GM12872 (cell line): Measurements from ENCODE around the gene EEPD1.

Experiments used
- TF ChIP-seq, protein P1 (sequence below): IDR thresholded peaks from 3 replicates; pipeline ENCODE4 v1.5.1; 2011; ENCODE audit warnings: low read depth, mild to moderate bottlenecking, low read length, moderate library complexity; ENCODE audit not compliant: insufficient read depth

Gene EEPD1

DNA sequence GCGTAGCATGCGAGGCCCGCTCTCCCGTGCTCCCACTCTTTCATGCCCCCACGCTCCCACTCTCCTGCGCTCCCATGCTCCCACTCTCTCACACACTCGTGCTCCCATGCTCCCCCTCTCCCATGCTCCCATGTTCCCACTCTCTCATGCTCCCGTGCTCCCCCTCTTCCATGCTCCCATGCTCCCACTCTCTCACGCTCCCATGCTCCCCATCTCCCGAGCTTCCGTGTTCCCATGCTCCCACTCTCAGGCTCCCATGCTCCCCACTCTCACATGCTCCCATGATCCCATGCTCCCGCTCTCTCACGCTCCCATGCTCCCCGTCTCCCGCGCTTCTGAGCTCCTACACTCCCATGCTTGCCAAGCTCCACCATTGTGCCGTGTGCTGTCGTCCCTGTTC, 152.2 kb downstream of the EEPD1 start:
- TF ChIP-seq, protein P1, sequence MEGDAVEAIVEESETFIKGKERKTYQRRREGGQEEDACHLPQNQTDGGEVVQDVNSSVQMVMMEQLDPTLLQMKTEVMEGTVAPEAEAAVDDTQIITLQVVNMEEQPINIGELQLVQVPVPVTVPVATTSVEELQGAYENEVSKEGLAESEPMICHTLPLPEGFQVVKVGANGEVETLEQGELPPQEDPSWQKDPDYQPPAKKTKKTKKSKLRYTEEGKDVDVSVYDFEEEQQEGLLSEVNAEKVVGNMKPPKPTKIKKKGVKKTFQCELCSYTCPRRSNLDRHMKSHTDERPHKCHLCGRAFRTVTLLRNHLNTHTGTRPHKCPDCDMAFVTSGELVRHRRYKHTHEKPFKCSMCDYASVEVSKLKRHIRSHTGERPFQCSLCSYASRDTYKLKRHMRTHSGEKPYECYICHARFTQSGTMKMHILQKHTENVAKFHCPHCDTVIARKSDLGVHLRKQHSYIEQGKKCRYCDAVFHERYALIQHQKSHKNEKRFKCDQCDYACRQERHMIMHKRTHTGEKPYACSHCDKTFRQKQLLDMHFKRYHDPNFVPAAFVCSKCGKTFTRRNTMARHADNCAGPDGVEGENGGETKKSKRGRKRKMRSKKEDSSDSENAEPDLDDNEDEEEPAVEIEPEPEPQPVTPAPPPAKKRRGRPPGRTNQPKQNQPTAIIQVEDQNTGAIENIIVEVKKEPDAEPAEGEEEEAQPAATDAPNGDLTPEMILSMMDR: no peak

DNA sequence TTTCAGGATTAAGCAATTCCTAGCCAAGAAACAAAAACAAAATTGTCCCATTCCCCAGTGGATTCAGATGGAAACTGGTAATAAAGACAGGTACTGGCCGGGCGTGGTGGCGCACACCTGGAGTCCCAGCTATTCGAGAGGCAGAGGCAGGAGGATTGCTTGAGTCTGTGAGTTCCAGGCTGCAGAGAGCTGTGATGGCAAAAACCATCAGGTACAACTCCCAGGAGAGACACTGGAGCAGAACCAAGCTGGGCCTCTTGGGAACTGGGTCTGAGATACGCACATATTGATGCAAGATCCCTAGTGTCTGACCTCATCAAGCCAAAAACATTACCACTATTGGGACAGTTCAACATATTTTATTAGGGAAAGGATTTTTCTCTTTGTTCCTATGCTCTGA, 152.6 kb downstream of the EEPD1 start:
- TF ChIP-seq, protein P1: no peak

DNA sequence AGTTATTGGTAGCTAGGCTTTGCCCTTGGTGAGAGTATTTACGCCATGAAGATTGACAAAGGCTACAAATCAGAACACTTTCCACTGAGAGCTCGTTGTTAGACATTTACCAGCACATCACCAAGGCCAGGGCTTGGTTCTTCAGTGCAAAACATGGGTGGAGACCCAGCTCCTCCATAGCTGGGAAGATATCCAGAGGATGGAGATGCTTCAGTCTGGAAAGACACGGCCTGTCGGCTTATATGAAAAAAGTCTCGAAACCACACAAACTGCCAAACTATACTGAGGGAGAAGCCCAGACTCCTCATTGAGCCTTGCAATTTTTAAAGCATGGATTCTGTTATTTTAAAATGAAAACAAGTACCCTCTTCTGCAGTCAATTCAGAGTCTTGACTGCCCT, 153.2 kb downstream of the EEPD1 start:
- TF ChIP-seq, protein P1: no peak

DNA sequence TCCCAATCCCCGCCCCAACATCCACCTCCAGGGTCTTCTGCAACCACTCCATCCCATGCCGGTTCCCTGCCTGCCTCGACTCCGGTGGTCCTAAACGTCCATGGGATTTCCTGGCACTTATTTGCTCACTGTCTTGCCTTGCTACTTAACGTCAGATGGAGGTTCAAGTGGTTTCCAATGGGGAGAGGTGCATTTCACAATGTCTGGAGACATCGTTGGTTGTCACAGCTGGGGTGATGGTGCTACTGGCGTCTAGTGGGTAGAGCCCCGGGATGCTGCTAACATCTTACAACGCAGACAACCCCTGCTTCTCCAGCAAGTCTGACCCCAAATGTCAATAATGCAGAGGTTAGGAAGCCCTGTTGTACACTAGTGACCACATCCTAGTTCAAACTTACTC, 153.7 kb downstream of the EEPD1 start:
- TF ChIP-seq, protein P1: no peak

DNA sequence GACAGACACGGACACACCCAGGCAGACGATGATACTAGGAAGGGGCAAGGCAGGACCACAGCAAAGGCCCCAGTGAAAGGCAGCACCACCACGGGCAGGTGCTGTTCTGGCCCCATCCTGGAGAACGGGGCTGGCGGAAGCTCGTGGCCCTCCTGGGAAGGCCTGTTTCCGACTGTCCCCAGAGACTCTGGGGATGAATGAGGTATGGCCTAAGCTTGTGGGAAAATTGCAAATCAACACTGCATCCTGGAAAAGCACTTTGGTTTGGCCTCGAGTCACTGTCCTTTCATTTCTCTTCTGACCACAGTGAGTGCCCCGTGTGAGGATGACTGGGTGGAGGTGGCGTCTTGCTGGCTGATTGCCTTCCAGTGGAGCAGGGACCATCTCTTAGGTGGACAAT, 155.0 kb downstream of the EEPD1 start:
- TF ChIP-seq, protein P1: no peak

DNA sequence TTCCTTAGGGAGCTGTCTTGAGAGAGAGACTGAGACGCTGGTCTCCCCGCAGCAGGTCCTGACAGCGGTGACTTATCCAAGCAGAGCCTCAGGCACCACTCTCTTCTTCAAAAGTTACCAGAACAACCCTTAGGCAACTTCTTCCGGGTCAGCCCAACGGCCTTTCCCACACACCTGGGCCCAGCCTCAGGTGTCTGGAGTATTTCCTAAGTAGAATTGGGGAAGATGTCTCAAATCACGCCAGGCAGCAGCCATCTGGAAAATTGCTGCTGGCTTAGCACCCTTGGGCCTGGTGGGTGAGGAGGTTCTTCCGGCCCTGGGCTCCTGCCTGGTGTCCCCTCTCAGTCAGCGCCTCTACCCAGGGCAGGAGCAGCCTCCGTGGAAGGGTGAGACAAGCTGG, 156.2 kb downstream of the EEPD1 start:
- TF ChIP-seq, protein P1: no peak

DNA sequence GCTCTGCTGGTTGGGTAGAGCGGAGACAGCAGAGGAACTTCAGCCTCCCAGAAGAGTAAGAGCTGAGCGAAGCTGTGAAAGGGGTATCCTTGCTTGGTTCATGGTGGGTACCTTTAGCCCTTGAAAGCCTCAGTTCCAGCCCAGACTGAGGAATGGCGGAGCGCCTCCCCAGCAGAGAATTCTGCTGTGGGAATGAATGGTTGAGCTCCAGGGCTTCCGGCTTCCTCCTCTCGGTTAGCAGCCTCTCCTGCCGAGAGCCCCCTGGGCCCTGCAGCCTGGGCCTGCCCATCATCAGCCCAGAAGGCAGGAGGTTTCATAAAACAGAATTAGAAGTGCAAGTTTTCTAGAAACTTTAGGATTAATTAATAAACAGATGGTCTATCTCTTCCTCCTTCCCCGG, 156.7 kb downstream of the EEPD1 start:
- TF ChIP-seq, protein P1: no peak

DNA sequence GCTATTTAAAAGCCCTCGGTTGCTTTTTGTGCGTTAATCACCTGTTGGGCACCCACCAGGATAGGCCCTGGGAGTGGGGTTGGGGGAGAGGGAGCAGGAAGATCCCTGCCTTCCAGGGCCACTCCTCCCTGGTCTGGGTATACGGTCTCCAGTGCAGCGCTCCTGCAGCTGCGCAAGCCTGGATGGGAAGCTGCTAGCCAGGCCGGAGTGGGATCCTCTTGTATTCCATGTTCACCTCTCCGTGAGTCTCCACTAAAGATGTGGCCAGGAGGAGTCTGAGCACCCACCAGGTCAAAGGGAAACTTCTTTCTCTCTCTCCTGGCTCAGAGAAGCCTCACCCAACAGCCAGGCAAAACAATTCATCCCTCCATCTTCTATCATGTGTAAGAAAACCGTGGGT, 157.8 kb downstream of the EEPD1 start:
- TF ChIP-seq, protein P1: no peak
